Smooth muscle cell (in vitro differentiated cells): ENCODE results near the gene NKAIN2. TPM values are rescaled to one million over a fixed set of nuclear protein-coding genes. Genes with fewer than 3 reads are reported as not detected.

ENCODE experiments used
- DNase-seq: peaks from one replicate; lab custom pipeline; 2025; ENCODE audit not compliant: unreplicated experiment; lab: John Stamatoyannopoulos, UW
- H2AFZ ChIP-seq: fragments of 200-600 bp; sonication (generic); 2 replicates; pipeline ENCODE4 v1.6.0; 2016; ENCODE audit warnings: antibody characterized with exemption, low read depth, mild to moderate bottlenecking
- H3F3A ChIP-seq: fragments of 200-600 bp; sonication (generic); 2 replicates; pipeline ENCODE4 v1.6.0; 2017; ENCODE audit warnings: antibody characterized with exemption, low read depth
- H3K27ac ChIP-seq: fragments of 200-600 bp; sonication (generic); 2 replicates; pipeline ENCODE4 v1.5.1; 2016; ENCODE audit warnings: low read depth, mild to moderate bottlenecking
- H3K27me3 ChIP-seq: fragments of 200-600 bp; sonication (generic); 2 replicates; pipeline ENCODE4 v1.6.1; 2016; ENCODE audit warnings: low read depth, mild to moderate bottlenecking
- H3K36me3 ChIP-seq: fragments of 200-600 bp; sonication (generic); 2 replicates; pipeline ENCODE4 v1.5.1; 2016; ENCODE audit warnings: low read depth
- H3K4me1 ChIP-seq: fragments of 200-600 bp; sonication (generic); 2 replicates; pipeline ENCODE4 v1.5.1; 2016; ENCODE audit warnings: low read depth
- H3K4me2 ChIP-seq: fragments of 200-600 bp; sonication (generic); 2 replicates; pipeline ENCODE4 v1.6.0; 2016; ENCODE audit warnings: mild to moderate bottlenecking
- H3K4me3 ChIP-seq: fragments of 200-600 bp; sonication (generic); 2 replicates; pipeline ENCODE4 v1.5.1; 2016; ENCODE audit warnings: mild to moderate bottlenecking
- H3K79me2 ChIP-seq: fragments of 200-600 bp; sonication (generic); 2 replicates; pipeline ENCODE4 v1.6.0; 2016; ENCODE audit warnings: low read depth, mild to moderate bottlenecking
- H3K9ac ChIP-seq: fragments of 200-600 bp; sonication (generic); 2 replicates; pipeline ENCODE4 v1.6.0; 2016; ENCODE audit warnings: low read depth
- H3K9me3 ChIP-seq: fragments of 200-600 bp; sonication (generic); replicated peaks from 2 replicates; pipeline ENCODE4 v1.5.1; 2016; ENCODE audit warnings: low read depth
- H4K20me1 ChIP-seq: fragments of 200-600 bp; sonication (generic); 2 replicates; pipeline ENCODE4 v1.6.0; 2016; ENCODE audit warnings: low read depth
- CTCF ChIP-seq: fragments of 200-600 bp; sonication (generic); IDR thresholded peaks from 2 replicates; pipeline ENCODE4 v1.5.1; 2017; ENCODE audit warnings: borderline replicate concordance, mild to moderate bottlenecking, antibody characterized with exemption; ENCODE audit not compliant: insufficient read depth, poor library complexity, severe bottlenecking
- WGBS: methylation state at CpG from one replicate; pipeline ENCODE4 v1.1.7; 2016; ENCODE audit warnings: low lambda C conversion rate; 5-methylcytosine and 5-hydroxymethylcytosine counted together
- polyA plus RNA-seq: library from polyadenylated mRNA; unstranded; fragments of >200 nt; fragmentation: Nextera tagmentation; extraction: Ambion mirVana; gene quantifications from 2 replicates; pipeline ENCODE4 v1.2.1, GENCODE V29; 2016
- total RNA-seq: library from RNA; depleted of rRNA; stranded (reverse); fragments of >200 nt; gene quantifications from 2 replicates; pipeline ENCODE4 v1.2.3, GENCODE V29; 2014

Gene NKAIN2
- total and polyA plus RNA-seq, 2 experiments from 2014 or later: 0.09 TPM; not detected in 1

DNA sequence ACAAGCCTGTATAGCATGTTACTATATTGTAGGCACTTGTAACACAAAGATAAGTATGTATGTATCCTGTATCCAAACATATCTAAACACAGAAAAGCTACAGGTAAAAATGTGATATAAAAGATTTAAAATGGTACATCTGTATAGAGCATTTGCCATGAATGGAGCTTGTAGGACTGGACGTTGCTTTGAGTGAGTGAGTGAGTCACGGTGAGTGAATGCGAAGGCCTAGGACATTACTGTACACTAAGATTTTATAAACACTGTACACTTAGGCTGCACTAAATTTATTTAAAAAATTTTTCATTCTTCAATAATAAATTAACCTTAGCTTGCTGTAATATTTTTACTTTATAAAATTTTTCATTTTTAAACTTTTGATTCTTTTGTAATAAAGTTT is 136.9 kb downstream of the NKAIN2 start:
- Histone ChIP-seq H3K9ac (no peak overlapping the region), H3K79me2 (no peaks in the 10 kb centered on the region), H3K27me3 (peaks cover 4% of the 10 kb centered on the region), H3K4me2 (no peak overlapping the region), H2AFZ (no peak overlapping the region), H3F3A (no peaks in the 10 kb centered on the region), H3K27ac (no peak overlapping the region), H3K4me1 (no peaks in the 10 kb centered on the region), H3K9me3 (no peaks in the 10 kb centered on the region), H3K4me3 (no peak overlapping the region), H4K20me1 (no peaks in the 10 kb centered on the region), H3K36me3 (no peaks in the 10 kb centered on the region)
- no peak for TF ChIP-seq CTCF
- no peak for DNase-seq
- WGBS: 82% methylated on average over 3 of the region's 3 CpGs

GRCh38 chr6:123941855-123942254 is 138.2 kb downstream of the NKAIN2 start:
- Histone ChIP-seq H3K4me2 (no peak overlapping the region), H3K36me3 (no peaks in the 10 kb centered on the region), H3K9me3 (no peaks in the 10 kb centered on the region), H3K79me2 (no peaks in the 10 kb centered on the region), H3K27me3 (peaks cover 7% of the 10 kb centered on the region), H3K4me1 (no peaks in the 10 kb centered on the region), H2AFZ (no peak overlapping the region), H3K9ac (no peak overlapping the region), H3K27ac (no peak overlapping the region), H3K4me3 (no peak overlapping the region), H3F3A (no peaks in the 10 kb centered on the region), H4K20me1 (no peaks in the 10 kb centered on the region)
- 87% methylated on average over 1 of the region's 1 CpG for WGBS
- DNase-seq: no peak
- no peak for TF ChIP-seq CTCF

GRCh38 chr6:123945386-123945785 is 141.7 kb downstream of the NKAIN2 start:
- 84% methylated on average over 1 of the region's 1 CpG for WGBS
- H3K79me2 ChIP-seq: no peaks in the 10 kb centered on the region
- H3K27me3 ChIP-seq: peaks cover 10% of the 10 kb centered on the region
- no peaks in the 10 kb centered on the region for H3K4me1 ChIP-seq
- no peak overlapping the region for H3K9ac ChIP-seq
- H3K36me3 ChIP-seq: no peaks in the 10 kb centered on the region
- H3K27ac ChIP-seq: no peak overlapping the region
- H3K4me3 ChIP-seq: no peak overlapping the region
- H3F3A ChIP-seq: no peaks in the 10 kb centered on the region
- H3K9me3 ChIP-seq: no peaks in the 10 kb centered on the region
- H3K4me2 ChIP-seq: no peak overlapping the region
- no peak overlapping the region for H2AFZ ChIP-seq
- no peaks in the 10 kb centered on the region for H4K20me1 ChIP-seq
- DNase-seq: no peak
- TF ChIP-seq CTCF: no peak

DNA sequence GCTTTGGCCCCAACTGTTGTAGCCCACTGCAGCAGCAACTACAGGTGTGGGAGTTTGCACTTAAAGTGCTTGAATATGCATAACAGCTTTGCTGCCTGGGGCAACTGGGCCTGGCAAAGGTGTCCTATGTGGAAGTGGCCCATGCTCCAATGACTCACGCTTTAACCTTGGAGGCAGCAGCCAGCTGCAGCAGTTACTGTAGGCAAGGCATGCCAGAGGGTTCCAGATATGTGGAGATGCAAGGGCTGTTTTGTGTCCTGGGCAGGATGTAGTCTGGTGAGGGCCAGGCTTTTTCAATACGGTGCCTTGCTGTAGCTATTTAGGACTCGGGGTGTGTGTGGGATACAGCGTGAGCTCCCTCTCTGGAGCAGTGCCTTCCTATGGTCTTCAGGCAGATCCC is 150.3 kb downstream of the NKAIN2 start:
- DNase-seq: no peak

More for the DNA sequence above, 150.3 kb downstream of the NKAIN2 start:
- Histone ChIP-seq H3K27ac (no peak overlapping the region), H4K20me1 (no peaks in the 10 kb centered on the region), H2AFZ (no peak overlapping the region), H3F3A (no peaks in the 10 kb centered on the region), H3K36me3 (no peaks in the 10 kb centered on the region), H3K9me3 (no peaks in the 10 kb centered on the region), H3K9ac (no peak overlapping the region), H3K79me2 (no peaks in the 10 kb centered on the region), H3K4me3 (no peak overlapping the region), H3K4me1 (no peaks in the 10 kb centered on the region), H3K27me3 (peaks cover 6% of the 10 kb centered on the region), H3K4me2 (no peak overlapping the region)
- TF ChIP-seq CTCF: no peak
- 86% methylated on average over 4 of the region's 4 CpGs for WGBS
